Neural progenitor cell (in vitro differentiated cells): ENCODE data around the gene ACBD7. TPM values are rescaled to one million over a fixed set of nuclear protein-coding genes. Genes with fewer than 3 reads are reported as not detected.

Experiments used
- DNase-seq: peaks from one replicate; pipeline ENCODE4 v3.0.0-alpha.2; 2016; ENCODE audit warnings: low spot score
- H2AFZ ChIP-seq: fragments of 200-600 bp; sonication (generic); replicated peaks from 2 replicates; pipeline ENCODE4 v1.6.1; 2016; ENCODE audit warnings: antibody characterized with exemption
- H3F3A ChIP-seq: fragments of 200-600 bp; sonication (generic); 2 replicates; pipeline ENCODE4 v1.6.1; 2016; ENCODE audit warnings: antibody characterized with exemption, low read depth
- H3K27ac ChIP-seq: fragments of 200-600 bp; sonication (generic); 2 replicates; pipeline ENCODE4 v1.5.1; 2016; ENCODE audit warnings: mild to moderate bottlenecking
- H3K27me3 ChIP-seq: fragments of 200-600 bp; sonication (generic); 2 replicates; pipeline ENCODE4 v1.6.1; 2016; ENCODE audit warnings: mild to moderate bottlenecking, moderate library complexity
- H3K36me3 ChIP-seq: fragments of 200-600 bp; sonication (generic); 2 replicates; pipeline ENCODE4 v1.5.1; 2016
- H3K4me1 ChIP-seq: fragments of 200-600 bp; sonication (generic); 2 replicates; pipeline ENCODE4 v1.6.1; 2016; ENCODE audit warnings: mixed run types
- H3K4me2 ChIP-seq: fragments of 200-600 bp; sonication (generic); 2 replicates; pipeline ENCODE4 v1.6.1; 2016
- H3K4me3 ChIP-seq: fragments of 200-600 bp; sonication (generic); 2 replicates; pipeline ENCODE4 v1.5.1; 2016
- H3K79me2 ChIP-seq: fragments of 200-600 bp; sonication (generic); 2 replicates; pipeline ENCODE4 v1.6.1; 2016; ENCODE audit warnings: low read depth
- H3K9ac ChIP-seq: fragments of 200-600 bp; sonication (generic); 2 replicates; pipeline ENCODE4 v1.6.1; 2016
- H3K9me3 ChIP-seq: fragments of 200-600 bp; sonication (generic); 2 replicates; pipeline ENCODE4 v1.5.1; 2016; ENCODE audit warnings: low read depth
- H4K20me1 ChIP-seq: fragments of 200-600 bp; sonication (generic); 2 replicates; pipeline ENCODE4 v1.6.1; 2016; ENCODE audit warnings: low read depth
- H3K27ac Mint-ChIP-seq: 3 replicates; pipeline ENCODE4 v1.8.0; 2021; ENCODE audit warnings: mixed read lengths
- H3K27me3 Mint-ChIP-seq: 2 replicates; pipeline ENCODE4 v1.8.0; 2022; ENCODE audit warnings: low read depth, mild to moderate bottlenecking, inconsistent platforms, moderate library complexity, mixed read lengths; ENCODE audit not compliant: insufficient read depth
- H3K36me3 Mint-ChIP-seq: 3 replicates; pipeline ENCODE4 v1.8.0; 2021; ENCODE audit warnings: mixed read lengths
- H3K4me1 Mint-ChIP-seq: 3 replicates; pipeline ENCODE4 v1.8.0; 2021; ENCODE audit warnings: mixed read lengths
- H3K4me3 Mint-ChIP-seq: 3 replicates; pipeline ENCODE4 v1.8.0; 2021; ENCODE audit warnings: mild to moderate bottlenecking, moderate library complexity, mixed read lengths
- H3K9me3 Mint-ChIP-seq: 3 replicates; pipeline ENCODE4 v1.8.0; 2020; ENCODE audit warnings: mixed read lengths
- CTCF ChIP-seq: fragments of 200-600 bp; sonication (generic); IDR thresholded peaks from 2 replicates; pipeline ENCODE4 v1.5.1; 2017; ENCODE audit warnings: antibody characterized with exemption, mild to moderate bottlenecking
- EZH2 ChIP-seq: fragments of 200-600 bp; sonication (generic); IDR thresholded peaks from 2 replicates; pipeline ENCODE4 v1.6.1; 2017; ENCODE audit warnings: antibody characterized with exemption, mild to moderate bottlenecking, moderate library complexity
- EZH2phosphoT487 ChIP-seq: fragments of 200-600 bp; sonication (generic); IDR thresholded peaks from 2 replicates; pipeline ENCODE4 v1.6.1; 2017; ENCODE audit warnings: antibody characterized with exemption
- total RNA-seq: library from RNA; depleted of rRNA; stranded (reverse); fragments of >200 nt; gene quantifications from 2 replicates; pipeline ENCODE4 v1.2.3, GENCODE V29; 2015; ENCODE audit warnings: low replicate concordance

ACBD7 gene
- total RNA-seq, 1 donor from 2014 or later = 97.3 TPM

DNA sequence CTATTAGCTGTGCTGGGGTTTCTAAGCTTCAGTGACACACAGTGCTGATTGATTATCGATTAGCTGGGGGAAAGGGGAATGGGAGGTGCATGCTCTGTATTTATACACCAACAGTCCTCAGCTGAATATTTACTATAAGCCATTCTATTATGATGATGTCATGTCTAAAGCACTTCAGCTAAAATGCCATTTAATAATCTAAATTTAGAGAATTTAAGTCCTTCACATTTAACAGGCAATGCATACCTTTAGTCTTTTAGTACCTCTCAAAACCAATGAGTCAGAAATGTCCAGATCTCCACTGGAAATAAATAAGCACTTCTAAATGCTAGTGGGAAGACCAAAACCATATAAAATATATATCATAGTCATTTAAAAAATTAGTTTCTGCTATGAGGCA lies 33.1 kb upstream of the ACBD7 start:
- H3K4me3 ChIP-seq = no peak overlapping the region

GRCh38 chr10:15120523-15120922 lies 31.9 kb upstream of the ACBD7 start:
- Histone ChIP-seq H3K79me2 (no peaks in the 10 kb centered on the region), H4K20me1 (no peaks in the 10 kb centered on the region), H3K9ac (no peak overlapping the region), H3K27ac (no peak overlapping the region), H3K9me3 (no peaks in the 10 kb centered on the region), H2AFZ (no peak overlapping the region), H3K36me3 (peaks cover 13% of the 10 kb centered on the region), H3K27me3 (no peaks in the 10 kb centered on the region), H3F3A (no peaks in the 10 kb centered on the region), H3K4me1 (no peaks in the 10 kb centered on the region), H3K4me2 (no peak overlapping the region), H3K4me3 (no peak overlapping the region)
- no peaks in the 10 kb centered on the region for H3K27me3 Mint-ChIP-seq
- peaks cover 19% of the 10 kb centered on the region for H3K36me3 Mint-ChIP-seq
- no peaks in the 10 kb centered on the region for H3K9me3 Mint-ChIP-seq
- H3K27ac Mint-ChIP-seq = no peak overlapping the region
- H3K4me3 Mint-ChIP-seq = no peak overlapping the region
- no peak for DNase-seq
- H3K4me1 Mint-ChIP-seq = no peaks in the 10 kb centered on the region
- TF ChIP-seq EZH2phosphoT487 (no peak), CTCF (no peak), EZH2 (no peak)

More for the DNA sequence above, 33.1 kb upstream of the ACBD7 start:
- H3K4me2 ChIP-seq = no peak overlapping the region
- no peak overlapping the region for H3K27ac ChIP-seq
- H3K79me2 ChIP-seq = no peaks in the 10 kb centered on the region
- no peaks in the 10 kb centered on the region for H3K9me3 Mint-ChIP-seq
- H4K20me1 ChIP-seq = no peaks in the 10 kb centered on the region
- no peak overlapping the region for H3K4me3 Mint-ChIP-seq
- no peaks in the 10 kb centered on the region for H3F3A ChIP-seq
- no peak overlapping the region for H2AFZ ChIP-seq
- H3K27me3 Mint-ChIP-seq = no peaks in the 10 kb centered on the region
- H3K4me1 Mint-ChIP-seq = no peaks in the 10 kb centered on the region
- H3K4me1 ChIP-seq = no peaks in the 10 kb centered on the region
- no peaks in the 10 kb centered on the region for H3K9me3 ChIP-seq
- no peaks in the 10 kb centered on the region for H3K27me3 ChIP-seq
- H3K36me3 Mint-ChIP-seq = peaks cover 23% of the 10 kb centered on the region
- DNase-seq = no peak
- no peak overlapping the region for H3K27ac Mint-ChIP-seq
- H3K9ac ChIP-seq = no peak overlapping the region
- no peak for TF ChIP-seq EZH2phosphoT487
- no peak for TF ChIP-seq CTCF
- no peak for TF ChIP-seq EZH2
- H3K36me3 ChIP-seq = peaks cover 11% of the 10 kb centered on the region

DNA sequence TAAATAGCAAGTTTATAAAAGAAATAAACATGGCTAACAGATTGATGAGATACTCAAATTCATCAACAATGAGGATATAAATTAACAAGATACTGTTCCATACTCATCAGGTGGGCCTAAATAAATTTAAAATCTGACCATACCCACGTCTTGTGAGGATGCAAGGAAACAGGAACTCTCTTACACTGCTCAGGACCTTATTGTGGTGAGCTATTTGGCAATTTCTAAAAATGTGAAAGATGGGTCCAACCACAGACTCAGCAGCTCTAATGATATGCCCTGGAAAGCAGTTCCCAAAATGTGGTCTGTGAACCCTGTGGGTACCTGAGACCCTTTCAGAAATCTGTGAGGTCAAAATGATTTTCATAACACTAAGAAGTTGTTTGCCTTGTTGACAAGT lies 30.0 kb upstream of the ACBD7 start:
- no peak overlapping the region for H2AFZ ChIP-seq
- no peaks in the 10 kb centered on the region for H3K27me3 ChIP-seq
- TF ChIP-seq EZH2phosphoT487 (no peak), EZH2 (no peak)
- H3K27ac ChIP-seq = no peak overlapping the region
- no peaks in the 10 kb centered on the region for H3K9me3 Mint-ChIP-seq
- no peak overlapping the region for H3K27ac Mint-ChIP-seq
- no peaks in the 10 kb centered on the region for H3F3A ChIP-seq
- H3K79me2 ChIP-seq = no peaks in the 10 kb centered on the region
- H4K20me1 ChIP-seq = no peaks in the 10 kb centered on the region
- H3K4me1 ChIP-seq = no peaks in the 10 kb centered on the region
- no peak overlapping the region for H3K4me3 Mint-ChIP-seq
- H3K36me3 ChIP-seq = peaks cover 13% of the 10 kb centered on the region
- H3K9me3 ChIP-seq = no peaks in the 10 kb centered on the region
- peaks cover 18% of the 10 kb centered on the region for H3K36me3 Mint-ChIP-seq
- no peaks in the 10 kb centered on the region for H3K27me3 Mint-ChIP-seq
- H3K4me1 Mint-ChIP-seq = no peaks in the 10 kb centered on the region
- H3K4me2 ChIP-seq = no peak overlapping the region
- DNase-seq = no peak
- H3K9ac ChIP-seq = no peak overlapping the region
- H3K4me3 ChIP-seq = no peak overlapping the region

DNA sequence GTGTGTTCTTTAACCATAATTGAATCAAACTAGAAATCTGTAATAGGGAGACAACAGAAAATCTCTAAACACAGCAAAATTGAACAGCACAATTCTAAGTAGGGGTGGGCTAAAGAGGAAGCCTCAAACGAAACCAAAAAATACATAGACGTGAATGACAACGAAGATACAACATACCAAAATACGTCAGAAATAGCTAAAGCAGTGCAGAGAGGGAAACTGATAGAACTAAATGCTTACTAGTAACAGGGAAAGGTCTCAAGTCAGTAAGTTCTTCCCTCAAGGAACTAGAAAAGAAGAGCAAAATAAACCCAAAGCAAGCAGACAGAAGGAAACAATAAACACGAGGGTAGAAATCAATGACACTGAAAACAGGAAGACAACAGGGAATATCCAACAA lies 27.6 kb upstream of the ACBD7 start:
- H2AFZ ChIP-seq = no peak overlapping the region
- no peak overlapping the region for H3K9ac ChIP-seq
- H3F3A ChIP-seq = no peaks in the 10 kb centered on the region
- H3K4me3 Mint-ChIP-seq = no peak overlapping the region
- TF ChIP-seq EZH2phosphoT487 (no peak), EZH2 (no peak), CTCF (no peak)
- no peaks in the 10 kb centered on the region for H3K4me1 ChIP-seq
- H4K20me1 ChIP-seq = no peaks in the 10 kb centered on the region
- H3K27ac Mint-ChIP-seq = no peak overlapping the region
- no peaks in the 10 kb centered on the region for H3K27me3 Mint-ChIP-seq
- no peaks in the 10 kb centered on the region for H3K4me1 Mint-ChIP-seq
- H3K36me3 Mint-ChIP-seq = peaks cover 23% of the 10 kb centered on the region
- H3K4me3 ChIP-seq = no peak overlapping the region
- no peak overlapping the region for H3K27ac ChIP-seq
- no peaks in the 10 kb centered on the region for H3K9me3 Mint-ChIP-seq
- peaks cover 13% of the 10 kb centered on the region for H3K36me3 ChIP-seq
- DNase-seq = no peak
- H3K4me2 ChIP-seq = no peak overlapping the region
- H3K27me3 ChIP-seq = no peaks in the 10 kb centered on the region
- no peaks in the 10 kb centered on the region for H3K79me2 ChIP-seq
- H3K9me3 ChIP-seq = no peaks in the 10 kb centered on the region
